Stimulated activated CD8-positive, alpha-beta memory T cell treated with anti-CD3 and anti-CD28 coated beads, Interleukin-4, amount 100 ng/mL, for 4 hours (primary cell): ENCODE measurements around the gene EML4.

Experiments used
- DNase-seq, 2 donors: peaks; one replicate each; pipeline ENCODE4 v3.0.0-alpha.2; 2020; ENCODE audit warnings: low read depth in 2 of 2, low spot score in 1 of 2

The EML4 gene

GRCh38 chr2:42298996-42299754, 130.0 kb downstream of the EML4 start:
- no peak for DNase-seq

- DNase-seq = no peak
These were observed 131.4 kb downstream of the EML4 start for GRCh38 chr2:42300527-42300926.

GRCh38 chr2:42303252-42303651, 134.1 kb downstream of the EML4 start:
- DNase-seq = no peak

GRCh38 chr2:42304059-42304713, 135.0 kb downstream of the EML4 start:
- no peak for DNase-seq

DNA sequence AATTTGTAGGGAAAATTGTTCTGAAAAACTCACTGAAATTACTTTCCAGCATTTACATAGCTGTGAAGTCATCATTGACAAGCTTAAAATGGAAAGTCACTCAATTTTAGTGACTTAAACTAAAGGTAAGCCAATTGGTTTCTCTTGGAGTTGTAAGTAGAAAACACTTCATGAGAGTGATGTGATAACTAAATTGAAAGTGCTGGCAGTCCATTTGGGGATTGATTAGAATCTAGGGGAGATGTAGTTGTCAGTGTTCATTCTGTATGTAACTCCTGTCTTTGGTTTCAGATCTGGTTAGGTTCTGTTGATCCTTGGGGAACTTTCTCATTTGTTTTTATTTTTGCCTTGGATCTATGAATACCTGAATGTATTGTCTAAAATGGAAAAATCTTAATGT, 138.0 kb downstream of the EML4 start:
- no peak for DNase-seq

- no peak for DNase-seq
These were observed 140.2 kb downstream of the EML4 start for GRCh38 chr2:42309366-42309765.

- DNase-seq = no peak
These were observed 140.9 kb downstream of the EML4 start for GRCh38 chr2:42310007-42310515.

DNA sequence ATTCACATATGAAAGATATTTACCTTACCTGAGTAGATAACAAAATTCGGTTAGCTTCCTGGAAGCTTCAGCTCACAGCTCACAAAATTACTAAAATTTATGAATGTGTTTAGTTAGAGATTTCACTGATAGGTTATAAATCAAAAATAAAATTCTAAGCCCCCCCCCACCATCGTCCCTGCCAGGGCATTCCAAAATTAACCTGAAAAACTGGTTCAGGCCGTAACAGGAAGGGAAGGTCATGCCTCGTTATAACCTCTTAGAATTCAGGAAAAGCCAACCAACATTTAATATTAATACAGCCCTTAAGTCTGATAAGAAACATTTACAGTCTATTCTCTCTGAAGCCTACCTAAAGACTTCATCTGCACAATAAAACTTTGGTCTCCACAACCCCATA, 143.0 kb downstream of the EML4 start:
- no peak for DNase-seq

DNA sequence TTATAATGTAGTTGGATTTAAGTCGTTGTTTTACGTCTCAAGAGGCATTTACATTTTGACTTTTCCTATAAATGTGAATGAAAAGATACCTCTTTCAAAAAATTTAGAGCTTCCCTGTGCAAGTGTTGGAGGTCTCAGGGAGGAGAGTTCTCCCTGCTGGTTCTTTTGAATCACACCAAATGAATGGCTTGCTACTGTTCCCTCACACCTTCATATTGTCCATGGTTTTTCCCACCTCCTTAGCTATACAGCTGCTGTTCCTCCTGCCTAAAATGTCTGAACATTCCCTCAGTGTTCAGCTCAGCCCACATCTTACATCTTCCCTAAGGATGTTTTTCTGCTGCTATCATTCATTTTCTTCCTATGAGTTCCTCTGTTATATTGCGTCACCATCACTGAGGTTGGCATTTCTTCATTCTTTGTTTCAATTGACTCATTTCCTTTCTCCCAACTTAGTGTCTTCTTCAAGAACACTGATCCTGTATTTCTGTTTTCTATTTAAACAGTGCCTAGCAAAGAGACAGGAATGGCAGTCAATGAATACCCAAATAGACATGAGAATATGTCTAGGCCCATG, 145.8 kb downstream of the EML4 start:
- no peak for DNase-seq

DNA sequence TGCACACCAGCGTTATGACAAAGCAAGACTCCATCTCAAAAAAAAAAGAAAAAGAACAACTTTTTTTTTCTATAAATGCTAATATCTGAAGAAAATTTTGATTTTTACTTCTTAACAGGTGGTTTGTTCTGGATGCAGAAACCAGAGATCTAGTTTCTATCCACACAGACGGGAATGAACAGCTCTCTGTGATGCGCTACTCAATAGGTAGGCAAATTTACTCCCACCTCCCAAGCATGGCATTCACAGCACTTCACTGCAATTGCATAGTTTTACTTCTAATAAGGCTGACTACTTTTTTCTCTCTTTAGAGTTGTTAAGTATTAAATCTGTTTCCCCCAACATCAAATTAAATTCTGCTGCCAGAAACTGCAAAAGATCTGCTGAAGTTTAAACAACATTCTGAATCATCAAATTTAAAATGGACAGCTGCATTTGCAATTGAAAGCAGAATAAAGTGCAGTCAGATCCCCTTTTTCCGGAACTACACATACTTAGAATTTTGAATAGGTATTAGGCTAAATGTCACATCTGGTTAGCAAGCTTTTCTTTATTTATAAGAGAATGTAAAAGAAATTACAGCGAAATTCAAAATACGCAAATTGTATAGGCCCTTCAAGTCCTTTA, 146.8 kb downstream of the EML4 start:
- no peak for DNase-seq

GRCh38 chr2:42316910-42317309, 147.8 kb downstream of the EML4 start:
- no peak for DNase-seq

- DNase-seq = no peak
These were observed 148.3 kb downstream of the EML4 start for GRCh38 chr2:42317486-42317885.

- no peak for DNase-seq
These were observed 148.8 kb downstream of the EML4 start for GRCh38 chr2:42317945-42318344.

DNA sequence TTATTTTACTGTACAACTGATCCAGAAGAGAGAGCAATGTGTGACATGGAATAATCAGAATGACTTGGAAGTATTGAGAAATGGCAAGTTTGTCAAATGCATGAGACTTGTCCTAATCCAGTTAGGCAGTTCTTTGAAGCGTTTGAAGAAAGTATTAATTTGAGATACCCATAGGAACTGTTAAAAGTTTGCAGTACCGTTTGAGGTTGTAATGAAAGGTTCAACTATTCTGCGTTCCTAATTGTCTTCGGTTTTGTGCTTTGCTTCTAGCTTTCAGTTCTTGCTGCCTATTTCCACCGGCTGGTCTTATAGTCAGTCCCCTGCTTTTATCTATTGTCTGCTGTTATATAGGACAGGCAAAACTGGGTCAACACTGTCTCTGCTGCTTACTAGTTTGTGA, 150.1 kb downstream of the EML4 start:
- no peak for DNase-seq

- DNase-seq = no peak
These were observed 152.4 kb downstream of the EML4 start for GRCh38 chr2:42321452-42322064.

GRCh38 chr2:42324244-42324643, 155.1 kb downstream of the EML4 start:
- no peak for DNase-seq

DNA sequence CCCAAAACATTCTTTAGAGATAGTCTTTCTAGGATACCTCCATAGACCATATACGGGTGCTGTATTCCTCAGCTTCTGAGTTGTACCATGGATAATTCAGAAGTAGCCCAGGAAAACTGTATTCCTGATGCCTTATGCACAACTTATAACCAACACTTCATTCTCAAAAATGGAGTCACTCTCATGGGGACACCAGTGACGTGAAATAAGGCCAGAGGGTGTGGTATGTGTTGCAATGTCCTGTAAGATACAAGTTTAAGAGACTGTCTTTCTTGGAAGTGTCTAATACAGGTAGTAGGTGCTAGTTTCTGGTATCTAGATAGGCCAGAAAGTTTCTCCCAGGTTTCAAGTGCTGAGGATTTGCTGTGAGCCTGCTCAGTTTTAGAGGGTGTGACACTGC, 155.8 kb downstream of the EML4 start:
- no peak for DNase-seq

DNA sequence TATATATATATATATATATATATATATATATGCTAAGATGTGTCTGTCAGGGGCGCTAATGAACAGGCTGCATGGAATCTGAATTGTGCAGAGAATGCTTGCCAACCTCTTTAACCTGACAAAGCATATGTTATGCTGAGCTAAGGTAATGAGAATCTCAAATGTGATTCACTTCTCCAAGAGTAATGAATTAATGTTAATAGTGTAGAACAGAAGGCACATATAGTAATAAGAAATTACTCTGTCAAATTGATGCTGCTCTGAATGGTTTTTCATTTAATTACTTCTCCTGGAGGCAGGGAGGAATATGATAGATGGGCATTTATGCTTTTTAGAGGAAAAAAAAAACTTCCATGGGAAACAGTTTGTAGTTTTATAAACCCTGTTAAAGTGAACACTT, 156.5 kb downstream of the EML4 start:
- no peak for DNase-seq

DNA sequence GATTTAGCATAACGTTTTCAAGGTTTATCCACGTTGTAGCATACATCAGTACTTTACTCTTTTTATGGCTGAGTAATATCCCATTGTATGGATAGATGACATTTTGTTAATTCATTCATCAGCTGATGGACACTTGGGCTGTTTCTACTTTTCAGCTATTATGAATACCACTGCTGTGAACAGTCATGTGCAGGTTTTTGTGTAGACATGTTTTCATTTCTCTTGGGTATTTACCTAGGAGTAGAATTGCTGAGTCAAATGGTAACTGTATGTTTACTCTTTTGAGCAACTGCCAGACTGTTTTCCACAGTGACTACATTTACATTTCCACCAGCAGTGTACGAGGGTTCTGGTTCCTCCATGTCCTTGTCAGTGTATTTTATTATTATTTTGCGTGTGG, 158.0 kb downstream of the EML4 start:
- DNase-seq = no peak

- no peak for DNase-seq
These were observed 159.1 kb downstream of the EML4 start for GRCh38 chr2:42328148-42328833.

- no peak for DNase-seq
These were observed 159.8 kb downstream of the EML4 start for GRCh38 chr2:42328923-42329322.
